ENCODE results near the gene CRYZ.
"Not testable (repeated sequence)": the region's sequence is repeated elsewhere in the genome, so short reads cannot be mapped to it uniquely, and the experiment has no call there.

The CRYZ gene

GRCh38 chr1:74679811-74680210 lies 53.0 kb downstream of the CRYZ start:
- no peak for DNase-seq

- no peak for DNase-seq
Measured at GRCh38 chr1:74677926-74678325, 54.9 kb downstream of the CRYZ start.

GRCh38 chr1:74674278-74675048 lies 58.4 kb downstream of the CRYZ start:
- DNase-seq, result no peak

GRCh38 chr1:74673351-74674111 lies 59.3 kb downstream of the CRYZ start, which contains the start of gene ERICH3:
TSS of gene ERICH3 (minus strand) at chr1:74673792. CDS start at chr1:74673519, 273 bp downstream.
- peak; percentile 32 for DNase-seq

- not testable (repeated sequence) for DNase-seq
Measured at GRCh38 chr1:74670866-74671265, 62.0 kb downstream of the CRYZ start.
